GM18951 (cell line): ENCODE measurements around the gene CCNK.

Experiments
- POLR2A ChIP-seq: IDR thresholded peaks from 4 replicates; pipeline ENCODE4 v1.6.1; 2011; ENCODE audit warnings: mild to moderate bottlenecking; ENCODE audit not compliant: insufficient read length, insufficient read depth; ENCODE audit errors: extremely low read depth
- in situ Hi-C: fragments of 300-500 bp; cut with MboI; formaldehyde crosslinking; loops from one replicate; pipeline ENCODE4 v1.12.0; 2022; ENCODE audit warnings: low sequenced_read_pairs, mixed read lengths, inconsistent platforms; ENCODE audit not compliant: unreplicated experiment

CCNK gene

DNA sequence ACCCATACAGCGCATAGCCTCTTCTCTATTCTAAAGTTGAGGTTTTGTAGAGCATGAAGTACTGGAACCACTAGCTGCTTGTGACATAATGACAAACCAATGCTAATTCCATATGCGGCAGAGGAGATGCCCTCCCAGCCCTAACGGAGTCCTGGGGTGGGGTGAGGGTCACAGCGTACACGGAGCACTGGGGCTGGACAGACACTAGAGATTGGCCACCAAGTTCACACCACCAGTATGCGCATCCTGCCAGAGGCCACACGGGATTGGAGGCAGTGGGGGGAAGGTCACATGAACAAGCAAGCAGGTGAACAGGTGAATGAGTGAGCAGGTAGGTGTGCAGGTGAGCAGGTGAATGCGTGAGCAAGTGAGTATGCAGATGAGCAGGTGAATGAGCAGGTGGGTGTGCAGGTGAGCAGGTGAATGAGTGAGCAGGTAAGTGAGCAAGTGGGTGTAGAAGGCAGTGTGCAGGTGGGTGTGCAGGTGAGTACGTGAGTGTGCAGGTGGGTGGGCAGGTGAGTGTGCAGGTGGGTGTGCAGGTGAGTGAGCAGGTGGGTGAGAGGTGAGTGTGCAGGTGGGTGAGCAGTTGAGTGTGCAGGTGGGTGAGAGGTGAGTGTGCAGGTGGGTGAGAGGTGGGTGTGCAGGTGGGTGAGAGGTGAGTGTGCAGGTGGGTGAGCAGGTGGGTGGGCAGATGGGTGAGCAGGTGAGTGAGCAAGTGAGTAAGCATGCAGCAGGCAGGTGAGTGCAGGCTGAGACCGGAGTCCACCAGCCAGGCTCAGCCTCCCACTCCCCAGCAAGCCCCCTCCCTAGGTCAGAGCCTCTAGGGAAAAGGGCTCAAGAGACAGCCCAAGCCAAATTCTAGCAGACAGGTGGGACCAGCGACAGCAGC, 70.1 kb downstream of the CCNK start:
- in situ Hi-C loops = no loop called here
- no peak for TF ChIP-seq POLR2A

GRCh38 chr14:99552021-99552553, 70.9 kb downstream of the CCNK start:
- TF ChIP-seq POLR2A = no peak
- in situ Hi-C loops = no loop called here

GRCh38 chr14:99552572-99553216, 71.5 kb downstream of the CCNK start:
- no peak for TF ChIP-seq POLR2A
- in situ Hi-C loops = no loop called here

- TF ChIP-seq POLR2A = no peak
- in situ Hi-C loops = no loop called here
Measured at GRCh38 chr14:99554184-99554583, 73.0 kb downstream of the CCNK start.

DNA sequence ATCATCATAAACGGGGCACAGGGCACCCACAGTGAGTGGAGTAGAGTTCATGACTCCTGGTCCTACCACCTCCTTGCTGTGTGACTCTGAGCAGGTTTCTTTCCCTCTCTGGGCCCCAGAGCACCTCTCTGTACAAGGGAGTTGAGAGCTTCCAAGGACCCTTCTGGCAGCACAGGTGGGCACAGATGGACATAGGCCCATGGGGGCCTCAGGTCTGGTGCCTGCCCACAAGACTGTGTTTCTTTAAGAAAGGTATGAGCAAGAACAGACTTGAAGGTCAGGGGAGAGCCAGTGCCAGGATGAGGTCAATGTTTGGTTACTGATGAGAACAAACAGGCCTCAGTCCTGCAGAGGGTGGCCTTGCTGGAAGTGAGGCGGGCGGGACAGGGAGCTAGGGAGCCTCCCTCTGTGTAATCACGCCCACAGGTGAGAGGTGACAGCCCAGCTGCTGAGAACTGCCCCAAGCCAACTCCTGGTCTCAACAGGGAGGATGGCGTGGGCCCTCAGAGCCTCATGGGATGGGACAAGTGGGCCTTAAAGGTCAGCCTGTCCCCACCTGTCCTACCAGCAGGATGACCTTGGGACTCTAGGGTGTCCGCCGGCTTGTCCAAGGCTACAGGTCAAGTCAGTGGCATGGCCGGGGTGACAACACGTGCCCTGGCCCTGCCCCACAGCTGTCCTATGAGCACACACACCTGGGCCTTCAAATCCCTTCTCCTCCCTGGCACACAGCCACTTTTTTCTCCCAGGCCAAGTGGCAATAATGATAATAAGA, 73.7 kb downstream of the CCNK start:
- no peak for TF ChIP-seq POLR2A
- in situ Hi-C loops = no loop called here

DNA sequence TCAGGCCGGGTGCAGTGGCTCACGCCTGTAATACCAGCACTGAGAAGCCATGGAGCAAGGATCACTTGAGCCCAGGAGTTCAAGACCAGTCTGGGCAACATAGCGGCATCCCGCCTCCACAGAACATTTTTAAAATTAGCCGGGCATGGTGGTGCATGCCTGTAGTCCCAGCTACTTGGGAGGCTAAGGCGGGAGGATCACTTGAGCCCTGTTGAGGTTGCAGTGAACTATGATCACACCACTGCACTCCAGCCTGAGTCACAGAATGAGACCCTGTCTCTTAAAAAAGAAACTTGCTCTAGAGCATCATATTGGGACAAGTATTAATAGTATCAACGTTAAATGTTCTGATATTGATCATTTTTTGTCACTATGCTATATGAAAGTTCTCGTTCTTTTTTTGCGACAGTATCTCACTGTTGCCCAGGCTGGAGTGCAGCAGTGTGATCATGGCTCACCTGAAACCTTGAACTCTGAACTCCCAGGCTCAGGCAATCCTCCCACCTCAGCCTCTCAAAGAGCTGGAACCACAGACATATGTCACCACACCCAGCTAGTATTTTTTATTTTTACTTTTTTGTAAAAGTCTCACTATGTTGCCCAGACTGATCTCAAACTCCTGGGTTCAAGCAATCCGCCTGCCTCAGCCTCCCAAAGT, 75.1 kb downstream of the CCNK start:
- no peak for TF ChIP-seq POLR2A
- in situ Hi-C loops = no loop called here

- TF ChIP-seq POLR2A = no peak
- in situ Hi-C loops = no loop called here
Measured at GRCh38 chr14:99559286-99559990, 78.2 kb downstream of the CCNK start.

DNA sequence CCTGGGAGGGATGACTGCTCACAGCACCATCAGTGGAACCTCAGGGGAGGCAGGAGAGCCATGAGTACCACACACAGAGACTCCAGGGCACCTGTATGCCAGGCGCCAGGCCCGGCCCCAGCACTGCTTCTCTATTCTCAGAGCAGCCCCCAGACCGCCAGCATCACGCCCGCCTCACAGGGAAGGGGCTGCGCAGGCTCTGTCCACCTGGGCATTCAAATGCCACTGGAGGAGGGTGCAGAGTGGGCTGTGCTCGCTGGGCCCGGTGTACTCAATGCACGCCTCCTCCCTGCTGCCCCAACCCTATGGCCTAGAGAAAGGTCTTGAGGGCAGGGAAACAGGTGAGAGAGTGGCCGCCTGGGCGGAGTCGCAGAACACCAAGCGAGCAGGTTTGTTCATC, 79.2 kb downstream of the CCNK start:
- in situ Hi-C loops = no loop called here
- TF ChIP-seq POLR2A = no peak

DNA sequence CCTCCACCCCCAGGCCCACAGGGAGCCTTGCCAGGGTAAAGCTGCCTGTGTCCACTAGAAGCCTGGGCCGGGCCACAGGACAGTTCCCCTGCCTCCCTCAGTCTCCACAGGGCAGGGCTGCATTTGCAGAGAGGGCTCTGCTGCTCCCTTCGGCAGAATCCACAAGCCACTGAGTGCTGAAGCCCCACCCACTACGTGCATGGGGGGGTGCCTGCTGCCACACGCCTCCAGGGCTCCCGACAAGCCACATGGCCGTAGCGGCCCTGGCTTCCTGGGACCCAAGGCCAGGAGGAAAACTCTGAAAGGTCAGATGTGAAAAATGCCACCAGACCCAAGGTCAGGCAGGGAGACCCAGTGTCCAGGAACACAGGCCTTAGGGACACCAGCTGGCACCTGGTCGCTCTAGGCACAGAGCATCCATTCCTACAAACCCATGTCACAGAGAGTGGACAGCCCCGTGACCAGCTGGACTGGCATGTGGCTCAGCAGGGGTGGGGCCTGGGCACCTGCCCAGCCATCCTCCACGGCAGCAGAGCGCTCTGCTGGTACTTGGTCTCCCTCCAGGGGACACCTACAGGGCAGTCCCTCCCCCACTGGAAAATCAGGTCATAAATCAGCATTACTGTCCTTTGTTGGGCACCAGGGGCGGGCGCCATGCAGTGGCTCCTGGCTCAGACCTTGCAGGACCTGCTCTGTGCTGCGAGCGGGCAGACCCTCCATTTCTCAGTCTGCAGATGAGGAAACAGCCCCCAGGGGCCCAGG, 79.9 kb downstream of the CCNK start:
- TF ChIP-seq POLR2A = no peak
- in situ Hi-C loops = no loop called here

DNA sequence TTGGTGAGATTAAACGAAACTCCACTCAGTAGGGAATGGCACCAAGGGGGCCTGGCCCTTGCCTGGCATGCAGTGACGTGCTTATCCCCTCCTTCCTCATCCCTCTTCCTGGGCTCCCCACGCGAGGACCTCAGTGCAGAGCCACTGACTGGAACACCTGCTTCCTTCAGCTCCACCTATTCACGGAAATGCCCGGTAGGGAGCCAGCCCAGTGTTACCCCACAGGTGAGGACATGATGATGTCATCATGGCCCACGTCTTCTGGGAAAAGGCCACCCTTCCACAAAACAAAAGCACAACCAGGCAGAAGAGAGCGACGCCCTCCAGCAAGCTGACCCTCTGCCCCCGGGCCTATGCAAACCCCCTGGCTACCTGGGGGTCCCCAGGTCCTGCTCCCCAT, 80.7 kb downstream of the CCNK start:
- in situ Hi-C loops = no loop called here

More for the DNA sequence above, 80.7 kb downstream of the CCNK start:
- TF ChIP-seq POLR2A = no peak
